HG03439 (cell line): ENCODE results near the gene ILDR1.
"Not testable (repeated sequence)": the region's sequence is repeated elsewhere in the genome, so short reads cannot be mapped to it uniquely, and the experiment has no call there.

Source experiments
- ATAC-seq: cut with Tn5 transposase; IDR thresholded peaks from one replicate; pipeline ENCODE4 v1.9.1; 2021; ENCODE audit warnings: mild to moderate bottlenecking, moderate library complexity; ENCODE audit not compliant: unreplicated experiment

The ILDR1 gene

GRCh38 chr3:122021811-122022401, at the start of gene ILDR1:
TSS of gene ILDR1 (minus strand) at chr3:122022247. CDS start at chr3:122022077, 170 bp downstream.
- ATAC-seq: no peak

DNA sequence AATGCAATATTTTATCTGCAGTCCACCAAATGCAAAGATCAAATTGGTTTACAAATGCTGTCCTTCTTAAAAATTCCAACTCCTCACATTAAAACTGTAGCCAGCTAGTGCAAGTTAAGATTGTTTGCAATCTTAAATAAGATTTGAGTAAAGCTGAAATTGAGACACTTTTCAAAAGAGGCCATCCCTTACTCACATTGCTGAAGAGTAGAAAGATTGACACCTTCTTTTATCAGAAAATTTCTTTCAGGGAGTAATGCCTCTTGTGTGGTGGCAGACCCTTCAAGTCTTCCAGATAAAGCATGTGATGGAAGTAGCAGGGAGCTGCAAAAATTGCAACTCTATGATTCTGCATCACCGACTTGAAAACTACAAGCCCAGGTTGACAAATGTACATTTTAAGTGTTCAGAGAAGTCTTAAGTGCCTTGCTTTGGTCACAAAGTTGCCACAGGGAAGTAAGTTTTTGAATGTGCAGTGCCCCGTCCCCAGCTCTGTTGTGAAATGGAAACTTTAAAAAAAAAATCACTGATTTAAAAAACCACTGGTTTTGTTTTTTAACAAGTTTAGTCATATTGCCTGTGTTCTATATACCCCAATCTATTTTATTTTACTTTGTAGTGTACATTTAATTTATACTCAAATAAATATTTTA, 45.7 kb upstream of the ILDR1 start:
- peak; percentile 34 for ATAC-seq

DNA sequence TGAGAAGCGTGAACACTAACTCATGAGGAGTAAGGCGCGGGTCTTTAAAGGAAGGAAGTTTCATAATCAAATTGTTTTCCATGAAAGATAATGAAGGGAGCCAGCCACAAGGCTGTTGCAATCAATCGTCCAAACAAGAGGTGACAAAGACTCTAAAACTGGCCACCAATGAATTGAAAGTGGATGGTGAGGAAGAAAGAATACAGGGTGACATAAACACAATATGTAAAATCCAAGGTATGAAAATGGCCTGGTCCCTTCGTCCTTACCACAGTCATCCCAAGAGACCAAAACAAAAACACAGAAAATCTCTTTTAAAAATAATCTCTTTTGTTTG, 45.1 kb upstream of the ILDR1 start:
- ATAC-seq: peak; percentile 45

DNA sequence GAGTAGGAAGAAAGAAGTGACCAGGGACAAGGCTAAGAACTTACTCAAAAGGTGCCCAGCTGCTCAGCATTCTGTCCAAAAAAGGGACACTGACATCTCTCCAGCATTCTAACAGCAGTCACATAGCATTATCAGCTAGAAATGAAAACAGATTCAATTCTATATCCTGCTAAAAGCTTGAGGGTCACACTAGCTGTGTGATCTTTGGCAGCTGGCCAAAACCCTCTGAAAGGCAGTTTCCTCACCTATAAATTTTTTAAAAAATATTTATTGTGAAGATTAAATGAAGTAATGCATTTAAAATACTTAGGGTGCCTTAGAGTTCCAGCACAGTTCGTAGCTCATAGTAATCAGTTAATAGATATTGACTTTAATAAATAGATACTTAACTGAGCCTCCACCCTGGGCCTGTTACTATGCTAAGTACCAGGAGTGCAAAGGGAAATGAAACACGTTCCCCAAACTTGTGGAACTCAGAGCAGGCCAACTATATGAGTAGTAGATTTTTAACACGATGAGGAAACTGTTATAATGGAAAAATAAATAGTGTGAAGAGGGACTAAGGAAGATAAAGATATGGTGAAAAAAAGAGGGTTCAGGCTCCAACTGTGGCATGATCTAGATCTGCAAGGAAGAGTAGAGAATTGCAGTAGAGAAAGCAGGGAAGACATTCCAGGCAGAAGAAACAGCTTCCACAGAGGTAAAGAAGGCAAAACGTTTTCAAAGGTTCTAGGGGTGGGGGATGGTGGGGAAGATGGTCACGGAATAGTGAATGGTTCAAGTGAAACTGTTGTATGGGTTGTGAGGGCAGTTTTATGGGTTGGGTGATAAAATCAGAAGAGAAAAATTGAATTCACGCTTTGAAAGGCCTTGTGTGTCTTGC, 44.5 kb upstream of the ILDR1 start:
- no peak for ATAC-seq

DNA sequence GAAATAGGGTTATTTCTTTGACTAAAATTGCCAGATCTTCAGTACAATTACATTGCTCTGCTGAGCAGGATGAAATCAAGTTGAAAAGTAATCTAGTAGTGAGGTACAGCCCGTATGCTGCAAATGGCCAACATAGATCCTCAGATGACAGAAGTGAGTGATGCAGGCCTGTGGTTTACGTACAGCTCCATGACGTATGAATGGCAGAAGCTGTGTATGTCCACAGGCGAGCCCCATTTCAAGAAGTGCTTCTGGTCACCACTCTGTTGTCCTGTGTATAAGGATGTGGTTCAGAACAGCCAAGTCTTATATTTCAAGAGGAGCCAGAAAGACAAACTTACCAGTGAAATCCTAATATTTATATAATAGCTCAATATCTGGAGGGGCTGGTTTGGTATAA, 42.3 kb upstream of the ILDR1 start:
- ATAC-seq: no peak

DNA sequence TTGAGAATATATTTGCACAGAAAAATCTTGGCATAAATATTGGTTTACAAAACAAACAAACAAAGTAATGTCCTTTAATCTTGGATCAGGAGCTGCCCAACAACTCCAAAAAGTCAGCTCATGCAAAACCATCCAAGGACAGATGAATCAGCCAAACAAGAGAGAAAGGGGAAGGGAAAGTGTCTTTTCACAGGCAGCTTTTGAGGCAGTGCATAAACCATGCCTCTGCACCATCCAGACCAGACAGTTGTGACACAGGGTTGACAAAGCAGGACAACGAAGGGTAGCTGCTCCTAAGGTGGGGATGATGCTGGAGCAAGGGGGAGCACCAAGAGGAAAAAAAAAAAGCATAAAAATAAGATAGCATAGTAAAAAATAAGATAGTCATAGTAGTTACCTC, 41.9 kb upstream of the ILDR1 start:
- ATAC-seq: peak; percentile 31

DNA sequence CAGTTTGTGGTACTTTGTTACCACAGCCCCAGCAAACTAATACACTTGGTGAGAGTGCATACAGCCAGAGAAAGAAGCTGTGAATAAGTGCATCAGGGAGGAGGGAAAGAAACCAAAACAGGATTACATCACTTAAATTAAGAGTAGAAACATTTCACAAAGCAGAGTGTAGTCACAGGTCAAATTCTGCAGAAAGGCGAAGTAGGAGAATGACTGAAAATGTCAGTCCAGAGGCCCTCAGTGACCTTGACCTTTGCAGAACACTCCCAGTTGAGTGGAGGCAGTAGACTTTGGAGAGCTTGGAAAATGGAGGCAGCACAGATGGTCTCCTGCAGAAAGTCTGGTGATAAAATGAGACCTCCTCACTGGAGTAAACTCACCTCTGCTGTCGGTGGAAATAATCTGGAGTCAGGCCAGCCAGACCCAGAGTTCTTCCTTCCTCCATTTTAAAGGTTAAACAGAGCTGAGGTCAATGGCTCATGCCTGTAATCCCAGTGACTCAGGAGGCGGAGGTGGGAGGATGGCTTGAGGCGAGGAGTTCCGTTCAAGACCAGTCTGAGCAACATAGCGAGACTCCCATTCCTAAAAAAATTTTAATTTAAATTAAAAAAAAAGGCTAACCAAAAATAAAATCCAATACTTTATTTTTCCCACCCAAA, 38.1 kb upstream of the ILDR1 start:
- ATAC-seq: no peak

- ATAC-seq: no peak
These were observed 36.2 kb upstream of the ILDR1 start for GRCh38 chr3:122058294-122058693.

DNA sequence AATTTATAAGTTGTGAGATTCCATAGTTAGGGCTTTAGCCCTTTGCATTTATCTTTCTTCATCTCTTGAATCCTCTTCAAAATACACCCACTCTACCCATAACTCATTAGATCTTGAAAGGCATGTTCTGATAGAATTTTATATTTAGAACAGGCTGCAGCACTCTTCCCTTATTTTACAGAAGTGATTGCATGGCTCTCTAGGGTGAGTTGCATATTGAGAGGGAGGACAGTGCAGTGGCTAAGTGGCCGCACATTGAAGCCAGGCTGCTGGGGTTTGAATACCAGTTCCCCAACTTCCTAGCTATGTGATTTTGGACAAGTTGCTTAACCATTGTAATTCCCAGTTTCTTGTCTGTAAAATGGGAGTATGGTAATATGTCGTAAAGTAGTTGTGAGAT, 35.6 kb upstream of the ILDR1 start:
- ATAC-seq: no peak

GRCh38 chr3:122055215-122055614, 33.2 kb upstream of the ILDR1 start, which contains the start of gene CD86:
TSS of gene CD86 (plus strand) at chr3:122055362. CDS start at chr3:122055490, 128 bp downstream.
- ATAC-seq: peak; percentile 71

- ATAC-seq: no peak
These were observed 30.9 kb upstream of the ILDR1 start for GRCh38 chr3:122052968-122053367.

- ATAC-seq: not testable (repeated sequence)
These were observed 25.7 kb upstream of the ILDR1 start for GRCh38 chr3:122047773-122048172.

DNA sequence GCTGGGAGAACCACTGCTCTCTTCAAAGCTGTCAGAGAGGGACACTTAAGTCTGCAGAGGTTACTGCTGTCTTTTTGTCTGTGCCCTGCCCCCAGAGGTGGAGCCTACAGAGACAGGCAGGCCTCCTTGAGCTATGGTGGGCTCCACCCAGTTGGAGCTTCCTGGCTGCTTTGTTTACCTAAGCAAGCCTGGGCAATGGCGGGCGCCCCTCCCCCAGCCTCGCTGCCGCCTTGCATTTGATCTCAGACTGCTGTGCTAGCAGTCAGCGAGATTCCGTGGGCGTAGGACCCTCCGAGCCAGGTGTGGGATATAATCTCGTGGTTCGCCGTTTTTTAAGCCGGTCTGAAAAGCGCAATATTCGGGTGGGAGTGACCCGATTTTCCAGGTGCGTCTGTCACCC, 25.2 kb upstream of the ILDR1 start:
- ATAC-seq: not testable (repeated sequence)

DNA sequence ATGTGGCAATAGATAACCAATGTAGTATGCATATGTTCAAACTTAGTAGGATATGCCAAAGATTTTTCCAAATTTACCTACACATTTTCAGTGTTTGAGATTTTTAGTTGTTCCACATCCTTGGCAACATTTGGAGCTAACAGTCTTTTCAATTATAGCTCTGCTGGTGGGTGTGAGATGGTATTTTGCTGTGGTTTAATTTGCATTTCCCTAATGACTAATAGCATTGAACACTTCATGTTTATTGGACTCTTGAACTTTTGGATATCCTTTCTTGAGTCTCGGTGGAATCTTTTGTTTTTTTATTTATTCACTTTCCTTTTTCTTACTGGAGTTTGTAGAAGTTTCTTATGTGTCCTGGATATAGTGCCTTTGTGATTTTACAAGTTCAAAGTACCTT, 11.0 kb upstream of the ILDR1 start:
- ATAC-seq: no peak

GRCh38 chr3:122032531-122032930, 10.5 kb upstream of the ILDR1 start:
- no peak for ATAC-seq

GRCh38 chr3:122031123-122031468, 9.0 kb upstream of the ILDR1 start:
- peak; percentile 34 for ATAC-seq

DNA sequence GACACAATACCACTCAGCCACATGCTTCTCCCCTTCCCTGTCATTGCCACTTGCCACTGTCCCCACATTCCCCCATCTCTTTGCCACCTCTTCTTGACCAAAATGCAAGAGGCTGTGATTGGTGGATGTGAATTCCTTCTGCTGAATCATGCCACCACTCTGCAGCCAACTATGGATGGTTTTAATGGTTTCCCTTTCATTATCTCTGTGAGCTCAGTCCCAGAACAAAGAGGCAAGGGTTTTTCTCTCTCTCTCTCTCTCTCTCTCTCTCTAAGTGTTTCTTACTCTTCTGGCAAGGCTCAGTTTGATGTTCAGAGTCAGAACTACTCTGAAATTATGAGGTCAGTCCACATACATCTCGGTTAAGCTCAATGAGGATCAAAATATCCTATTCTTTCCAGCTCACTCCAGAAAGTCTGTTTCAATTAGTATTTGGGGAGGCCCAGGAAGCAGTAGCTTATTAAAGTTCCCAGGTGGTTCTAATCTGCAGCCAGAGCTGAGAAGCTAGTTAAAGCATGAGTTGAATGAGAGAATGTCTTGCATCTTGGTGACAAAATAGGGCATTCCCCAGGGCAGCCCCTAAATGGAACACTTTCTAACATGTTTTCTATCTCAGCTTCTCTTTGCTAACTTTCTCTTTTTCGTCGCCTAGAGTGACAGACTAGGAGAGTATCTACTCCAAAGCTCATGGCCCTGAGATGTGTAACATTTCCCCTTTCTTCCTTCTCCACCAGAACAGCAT, 8.5 kb upstream of the ILDR1 start:
- peak; percentile 56 for ATAC-seq

- ATAC-seq: peak; percentile 83
These were observed 3.2 kb upstream of the ILDR1 start for GRCh38 chr3:122025296-122025695.

DNA sequence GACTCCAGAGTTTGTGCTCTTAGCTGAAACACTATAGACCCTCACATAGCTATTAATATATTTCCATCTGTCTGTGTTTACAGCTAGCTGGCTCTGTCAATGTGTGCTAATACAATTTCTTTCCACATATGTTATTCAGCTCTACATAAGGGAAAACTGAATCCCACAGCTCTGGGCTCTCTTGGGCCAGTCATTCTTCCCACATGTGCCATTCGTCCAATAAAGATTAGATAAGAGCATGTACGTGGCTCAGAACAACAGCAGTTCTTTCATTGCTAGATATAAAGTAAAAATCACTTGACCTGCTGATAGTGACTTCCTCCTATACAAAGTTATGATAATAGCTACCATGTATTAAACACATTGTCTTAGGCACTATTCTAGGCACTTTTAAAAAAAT, 2.8 kb upstream of the ILDR1 start:
- ATAC-seq: no peak

- ATAC-seq: no peak
These were observed 1.4 kb upstream of the ILDR1 start for GRCh38 chr3:122023335-122023910.
